Neutrophil (primary cell): Measurements from ENCODE around the gene NRG3.

Source experiments
- H3K27ac ChIP-seq: fragments of 200-600 bp; sonication (generic); 2 replicates; pipeline ENCODE4 v1.5.1; 2016; ENCODE audit warnings: mild to moderate bottlenecking, moderate library complexity
- H3K27me3 ChIP-seq: fragments of 200-600 bp; sonication (generic); 2 replicates; pipeline ENCODE4 v1.6.0; 2016; ENCODE audit warnings: mild to moderate bottlenecking
- H3K36me3 ChIP-seq: fragments of 200-600 bp; sonication (generic); 2 replicates; pipeline ENCODE4 v1.5.1; 2017
- H3K4me1 ChIP-seq, 2 experiments: fragments of 200-600 bp in 1 of 2; sonication (generic) in 1 of 2; 1 replicate in 1 of 2; 2 replicates in 1 of 2; pipeline versions ENCODE4 v1.5.1 to v1.6.1; 2013 to 2016; ENCODE audit warnings: low read depth in 1 of 2, low read length in 1 of 2, mild to moderate bottlenecking in 1 of 2, moderate library complexity in 1 of 2; ENCODE audit not compliant: control insufficient read depth in 1 of 2, insufficient read depth in 1 of 2
- H3K4me3 ChIP-seq, 2 experiments: fragments of 200-600 bp in 1 of 2; sonication (generic) in 1 of 2; 1 replicate in 1 of 2; 2 replicates in 1 of 2; pipeline ENCODE4 v1.5.1; 2013 to 2016; ENCODE audit warnings: low read depth in 1 of 2, low read length in 1 of 2, mild to moderate bottlenecking in 1 of 2, moderate library complexity in 1 of 2
- H3K9me3 ChIP-seq: fragments of 200-600 bp; sonication (generic); 2 replicates; pipeline ENCODE4 v1.5.1; 2016
- TF ChIP-seq, protein P1 (sequence below): fragments of 200-600 bp; sonication (generic); IDR thresholded peaks from 2 replicates; pipeline ENCODE4 v1.5.1; 2016; ENCODE audit warnings: antibody characterized with exemption

NRG3 gene

DNA sequence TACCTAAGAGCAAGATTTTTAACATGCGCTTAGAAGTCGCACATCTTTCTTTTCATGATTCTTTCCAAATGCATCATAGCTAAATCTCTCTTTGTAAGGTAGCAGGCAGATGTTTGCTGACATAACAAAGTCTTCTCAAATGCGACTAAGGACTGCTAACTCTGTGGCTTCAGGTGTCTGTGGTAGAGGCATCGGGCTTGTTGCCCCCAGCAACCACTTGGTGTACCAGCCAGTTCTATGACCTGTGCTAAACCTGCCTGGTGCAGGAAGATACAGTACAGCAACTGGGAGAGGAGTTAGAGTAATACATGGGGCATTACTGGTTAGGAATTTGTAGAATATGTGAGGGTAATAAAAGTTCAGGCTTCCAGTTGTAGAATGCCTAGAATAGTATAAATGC is 654.1 kb downstream of the NRG3 start:
- Histone ChIP-seq H3K27ac (no peak overlapping the region), H3K4me3 (no peak overlapping the region), H3K9me3 (no peaks in the 10 kb centered on the region), H3K4me1 (no peaks in the 10 kb centered on the region), H3K36me3 (no peaks in the 10 kb centered on the region), H3K27me3 (no peaks in the 10 kb centered on the region)
- TF ChIP-seq, protein P1, sequence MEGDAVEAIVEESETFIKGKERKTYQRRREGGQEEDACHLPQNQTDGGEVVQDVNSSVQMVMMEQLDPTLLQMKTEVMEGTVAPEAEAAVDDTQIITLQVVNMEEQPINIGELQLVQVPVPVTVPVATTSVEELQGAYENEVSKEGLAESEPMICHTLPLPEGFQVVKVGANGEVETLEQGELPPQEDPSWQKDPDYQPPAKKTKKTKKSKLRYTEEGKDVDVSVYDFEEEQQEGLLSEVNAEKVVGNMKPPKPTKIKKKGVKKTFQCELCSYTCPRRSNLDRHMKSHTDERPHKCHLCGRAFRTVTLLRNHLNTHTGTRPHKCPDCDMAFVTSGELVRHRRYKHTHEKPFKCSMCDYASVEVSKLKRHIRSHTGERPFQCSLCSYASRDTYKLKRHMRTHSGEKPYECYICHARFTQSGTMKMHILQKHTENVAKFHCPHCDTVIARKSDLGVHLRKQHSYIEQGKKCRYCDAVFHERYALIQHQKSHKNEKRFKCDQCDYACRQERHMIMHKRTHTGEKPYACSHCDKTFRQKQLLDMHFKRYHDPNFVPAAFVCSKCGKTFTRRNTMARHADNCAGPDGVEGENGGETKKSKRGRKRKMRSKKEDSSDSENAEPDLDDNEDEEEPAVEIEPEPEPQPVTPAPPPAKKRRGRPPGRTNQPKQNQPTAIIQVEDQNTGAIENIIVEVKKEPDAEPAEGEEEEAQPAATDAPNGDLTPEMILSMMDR: no peak

DNA sequence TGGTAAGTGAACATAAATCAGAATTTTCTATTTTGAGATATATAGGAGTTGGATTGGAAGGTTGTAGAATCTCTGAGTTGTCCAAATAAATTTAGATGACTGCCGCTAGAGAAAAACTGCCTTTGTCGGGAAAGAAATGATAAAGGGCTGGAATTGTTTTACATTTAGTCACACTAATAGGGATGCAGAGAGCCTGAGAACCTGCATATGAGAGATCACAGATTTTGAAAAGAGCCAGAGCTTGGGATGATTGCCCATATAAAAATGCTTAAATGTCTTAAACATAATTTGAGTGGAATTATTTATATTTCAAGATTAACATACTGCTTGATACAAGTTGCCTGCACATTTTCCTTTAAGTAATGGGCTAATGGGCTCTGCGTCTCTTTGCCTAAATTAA is 660.5 kb downstream of the NRG3 start:
- Histone ChIP-seq H3K4me1 (no peaks in the 10 kb centered on the region), H3K27me3 (no peaks in the 10 kb centered on the region), H3K9me3 (no peaks in the 10 kb centered on the region), H3K27ac (no peak overlapping the region), H3K36me3 (no peaks in the 10 kb centered on the region), H3K4me3 (no peak overlapping the region)
- TF ChIP-seq, protein P1: no peak

DNA sequence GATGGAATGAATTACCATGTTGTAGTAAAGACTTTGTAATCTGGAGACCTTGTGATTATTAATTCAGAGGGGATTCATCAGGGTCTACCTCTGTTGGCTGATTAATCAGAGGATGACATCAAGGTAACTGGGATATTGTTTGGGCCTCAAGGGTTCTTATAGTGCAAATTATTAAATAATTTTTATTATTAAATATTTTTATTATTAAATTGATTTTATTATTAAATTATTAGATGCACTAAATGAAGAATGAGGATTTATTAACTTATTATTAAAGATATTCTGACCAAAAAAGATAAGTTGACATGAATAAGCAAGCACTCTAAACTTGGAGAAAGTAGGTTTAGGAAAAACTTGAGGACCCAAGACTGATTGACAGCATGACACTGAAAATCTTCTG is 661.7 kb downstream of the NRG3 start:
- H3K27me3 ChIP-seq: no peaks in the 10 kb centered on the region
- no peaks in the 10 kb centered on the region for H3K9me3 ChIP-seq
- H3K4me3 ChIP-seq: no peak overlapping the region
- H3K27ac ChIP-seq: no peak overlapping the region
- TF ChIP-seq, protein P1: no peak
- no peaks in the 10 kb centered on the region for H3K4me1 ChIP-seq
- H3K36me3 ChIP-seq: no peaks in the 10 kb centered on the region

DNA sequence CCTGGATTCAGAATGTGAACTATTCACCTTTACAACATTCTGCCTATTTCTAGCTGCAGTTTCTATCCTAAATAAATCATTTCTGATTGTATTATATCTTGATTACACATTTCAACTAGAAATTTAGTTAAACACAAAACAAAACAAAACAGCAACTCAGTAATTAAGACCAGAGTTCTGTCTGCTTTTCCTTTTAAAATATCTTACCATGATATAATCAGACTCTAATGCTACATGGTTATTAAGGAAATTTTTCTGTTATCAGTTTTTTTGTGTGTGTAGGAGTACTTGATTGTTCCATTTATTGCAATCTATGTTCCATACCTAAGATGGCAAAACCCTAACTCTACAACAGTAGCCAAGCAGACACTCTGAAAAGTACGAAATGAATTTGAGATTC is 663.3 kb downstream of the NRG3 start:
- TF ChIP-seq, protein P1: no peak
- H3K4me3 ChIP-seq: no peak overlapping the region

DNA sequence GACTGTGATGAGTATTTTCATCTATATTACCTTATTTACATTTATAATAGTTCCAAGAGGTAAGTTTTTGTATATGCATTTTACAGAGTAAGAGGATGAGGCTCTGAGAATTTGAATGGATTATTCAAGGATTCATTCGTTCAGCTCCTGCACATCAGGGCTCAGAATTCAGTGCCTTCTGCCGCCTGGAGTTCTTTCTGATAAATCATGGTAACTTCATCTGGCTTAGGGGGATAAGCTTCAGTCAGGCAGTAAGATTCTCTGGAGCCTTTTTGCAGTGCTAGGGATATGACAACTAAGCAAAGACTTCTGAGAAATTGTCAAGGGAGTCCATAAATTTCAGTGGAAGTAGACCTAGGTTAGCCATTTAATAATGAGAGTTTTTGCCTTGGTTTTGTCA is 668.6 kb downstream of the NRG3 start:
- Histone ChIP-seq H3K36me3 (no peaks in the 10 kb centered on the region), H3K9me3 (no peaks in the 10 kb centered on the region), H3K27ac (no peak overlapping the region), H3K4me1 (no peaks in the 10 kb centered on the region), H3K27me3 (no peaks in the 10 kb centered on the region), H3K4me3 (no peak overlapping the region)
- TF ChIP-seq, protein P1: no peak

More for the DNA sequence above, 663.3 kb downstream of the NRG3 start:
- Histone ChIP-seq H3K27me3 (no peaks in the 10 kb centered on the region), H3K4me1 (no peaks in the 10 kb centered on the region), H3K36me3 (no peaks in the 10 kb centered on the region), H3K27ac (no peak overlapping the region), H3K9me3 (no peaks in the 10 kb centered on the region)

DNA sequence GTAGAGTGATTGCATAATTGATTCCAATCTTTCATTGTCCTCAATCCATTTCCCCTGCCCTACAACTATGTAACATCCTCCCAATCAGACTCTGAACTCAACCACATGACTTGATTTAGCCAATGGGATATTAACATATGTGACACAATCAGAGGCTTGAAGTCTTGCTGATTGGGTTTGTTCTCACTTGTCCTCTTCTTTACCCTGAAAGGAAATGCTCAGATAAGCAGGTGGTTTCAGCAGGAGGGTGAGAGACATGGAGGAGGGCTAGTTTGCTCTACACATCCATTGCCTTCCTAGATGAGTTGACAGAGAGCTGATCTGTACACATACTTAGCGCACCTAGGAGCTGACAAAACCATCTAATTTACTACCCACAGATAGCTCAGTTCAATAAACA is 669.4 kb downstream of the NRG3 start:
- Histone ChIP-seq H3K9me3 (no peaks in the 10 kb centered on the region), H3K27ac (no peak overlapping the region), H3K36me3 (no peaks in the 10 kb centered on the region), H3K27me3 (no peaks in the 10 kb centered on the region), H3K4me1 (no peaks in the 10 kb centered on the region), H3K4me3 (no peak overlapping the region)
- TF ChIP-seq, protein P1: no peak
